ENCODE results near the gene NAA15.

- TF ChIP-seq CTCF (IDR thresholded peaks at IDR 0.05) (no peak), ZNF138 (CRISPR knock-in tag; conservative IDR thresholded peaks at IDR 0.05) (no peak), ZNF317 (CRISPR knock-in tag; IDR thresholded peaks at IDR 0.05; ENCODE audit: borderline replicate concordance, low read depth) (no peak)
Observed at GRCh38 chr4:139304920-139305319, 3.6 kb downstream of the NAA15 start.
